ENCODE measurements around the gene MEGF11. TPM values are rescaled to one million over a fixed set of nuclear protein-coding genes. Genes with fewer than 3 reads are reported as not detected.

The MEGF11 gene
- total RNA-seq, 1 donor from 2014 or later = 0.60 TPM

DNA sequence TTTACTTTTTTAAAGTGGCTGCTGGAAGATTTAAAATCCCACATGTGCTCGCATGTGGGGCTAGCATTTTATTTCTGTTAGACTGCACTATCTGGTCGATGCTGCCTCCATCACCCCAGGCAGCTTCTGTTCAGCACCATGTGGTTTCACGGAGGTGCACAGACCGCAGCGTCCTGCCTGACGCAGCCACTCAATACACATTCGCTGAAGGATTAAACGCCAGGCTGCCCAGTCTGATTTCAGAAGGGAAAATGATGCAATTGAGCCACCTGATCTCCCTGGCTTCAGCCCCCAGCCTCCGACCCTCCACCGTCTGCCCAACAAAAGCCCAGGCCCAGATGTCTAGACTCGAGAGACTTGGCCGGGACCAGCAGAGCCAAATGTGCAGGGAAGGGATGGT lies 84.5 kb downstream of the MEGF11 start:
- Mint-ChIP-seq H3K27ac (no peak overlapping the region), H3K9me3 (ENCODE audit: low read depth) (no peaks in the 10 kb centered on the region), H3K36me3 (ENCODE audit: insufficient read depth) (no peaks in the 10 kb centered on the region), H3K27me3 (peaks cover 34% of the 10 kb centered on the region), H3K4me3 (ENCODE audit: low read depth) (no peak overlapping the region), H3K4me1 (ENCODE audit: low read depth) (peaks cover 3% of the 10 kb centered on the region)
- DNase-seq (ENCODE audit: low spot score, unreplicated experiment) = no peak
- TF ChIP-seq, protein P1, sequence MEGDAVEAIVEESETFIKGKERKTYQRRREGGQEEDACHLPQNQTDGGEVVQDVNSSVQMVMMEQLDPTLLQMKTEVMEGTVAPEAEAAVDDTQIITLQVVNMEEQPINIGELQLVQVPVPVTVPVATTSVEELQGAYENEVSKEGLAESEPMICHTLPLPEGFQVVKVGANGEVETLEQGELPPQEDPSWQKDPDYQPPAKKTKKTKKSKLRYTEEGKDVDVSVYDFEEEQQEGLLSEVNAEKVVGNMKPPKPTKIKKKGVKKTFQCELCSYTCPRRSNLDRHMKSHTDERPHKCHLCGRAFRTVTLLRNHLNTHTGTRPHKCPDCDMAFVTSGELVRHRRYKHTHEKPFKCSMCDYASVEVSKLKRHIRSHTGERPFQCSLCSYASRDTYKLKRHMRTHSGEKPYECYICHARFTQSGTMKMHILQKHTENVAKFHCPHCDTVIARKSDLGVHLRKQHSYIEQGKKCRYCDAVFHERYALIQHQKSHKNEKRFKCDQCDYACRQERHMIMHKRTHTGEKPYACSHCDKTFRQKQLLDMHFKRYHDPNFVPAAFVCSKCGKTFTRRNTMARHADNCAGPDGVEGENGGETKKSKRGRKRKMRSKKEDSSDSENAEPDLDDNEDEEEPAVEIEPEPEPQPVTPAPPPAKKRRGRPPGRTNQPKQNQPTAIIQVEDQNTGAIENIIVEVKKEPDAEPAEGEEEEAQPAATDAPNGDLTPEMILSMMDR (IDR thresholded peaks at IDR 0.05; ENCODE audit: unreplicated experiment) = no peak

DNA sequence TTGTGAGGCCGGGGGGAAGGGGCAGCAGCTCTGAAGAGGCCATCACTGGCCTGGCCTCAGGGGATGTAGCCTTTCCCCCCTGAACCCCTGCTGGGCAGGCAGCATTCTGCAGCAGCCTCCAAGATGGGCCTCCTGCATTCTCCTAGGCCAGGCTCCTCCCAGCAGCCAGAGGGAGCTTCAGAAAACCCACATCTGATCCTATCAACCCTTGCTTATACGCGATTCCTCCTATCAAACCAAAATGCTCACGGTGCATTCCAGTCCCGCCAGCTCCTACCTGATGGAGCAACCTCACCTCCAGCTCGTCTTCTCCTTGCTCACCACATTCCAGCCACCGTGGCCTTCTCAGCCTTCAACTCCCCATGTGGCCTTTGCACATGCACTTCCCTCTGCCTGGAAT lies 85.7 kb downstream of the MEGF11 start:
- TF ChIP-seq, protein P1 (IDR thresholded peaks at IDR 0.05; ENCODE audit: unreplicated experiment) = no peak
- H3K4me3 Mint-ChIP-seq (ENCODE audit: low read depth) = no peak overlapping the region
- no peaks in the 10 kb centered on the region for H3K36me3 Mint-ChIP-seq (ENCODE audit: insufficient read depth)
- DNase-seq (ENCODE audit: low spot score, unreplicated experiment) = no peak
- H3K4me1 Mint-ChIP-seq (ENCODE audit: low read depth) = peaks cover 3% of the 10 kb centered on the region
- no peak overlapping the region for H3K27ac Mint-ChIP-seq
- peaks cover 34% of the 10 kb centered on the region for H3K27me3 Mint-ChIP-seq
- H3K9me3 Mint-ChIP-seq (ENCODE audit: low read depth) = no peaks in the 10 kb centered on the region

DNA sequence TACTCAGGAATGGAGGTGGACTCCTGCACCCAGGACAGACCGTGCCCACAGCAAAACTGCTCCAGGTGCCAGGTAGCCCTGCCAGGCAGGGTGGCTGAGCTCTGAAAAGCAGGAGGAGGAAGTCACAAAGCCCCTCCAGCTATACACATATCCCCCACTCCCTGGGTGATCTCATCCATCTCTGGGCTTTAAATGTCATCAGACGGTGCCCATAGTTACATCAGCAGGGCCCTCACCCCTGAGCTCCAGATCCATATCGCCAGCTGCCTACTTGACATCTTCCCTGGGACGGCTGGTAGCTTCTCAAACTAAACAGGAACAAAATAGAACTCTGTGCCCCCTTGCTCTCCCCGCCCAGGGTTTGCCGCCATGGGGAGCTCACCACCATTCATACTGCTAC lies 87.7 kb downstream of the MEGF11 start:
- Mint-ChIP-seq H3K4me1 (ENCODE audit: low read depth) (no peaks in the 10 kb centered on the region), H3K4me3 (ENCODE audit: low read depth) (no peak overlapping the region), H3K36me3 (ENCODE audit: insufficient read depth) (no peaks in the 10 kb centered on the region), H3K27me3 (peaks cover 28% of the 10 kb centered on the region), H3K9me3 (ENCODE audit: low read depth) (no peaks in the 10 kb centered on the region), H3K27ac (no peak overlapping the region)
- TF ChIP-seq, protein P1 (IDR thresholded peaks at IDR 0.05; ENCODE audit: unreplicated experiment) = no peak
- no peak for DNase-seq (ENCODE audit: low spot score, unreplicated experiment)

DNA sequence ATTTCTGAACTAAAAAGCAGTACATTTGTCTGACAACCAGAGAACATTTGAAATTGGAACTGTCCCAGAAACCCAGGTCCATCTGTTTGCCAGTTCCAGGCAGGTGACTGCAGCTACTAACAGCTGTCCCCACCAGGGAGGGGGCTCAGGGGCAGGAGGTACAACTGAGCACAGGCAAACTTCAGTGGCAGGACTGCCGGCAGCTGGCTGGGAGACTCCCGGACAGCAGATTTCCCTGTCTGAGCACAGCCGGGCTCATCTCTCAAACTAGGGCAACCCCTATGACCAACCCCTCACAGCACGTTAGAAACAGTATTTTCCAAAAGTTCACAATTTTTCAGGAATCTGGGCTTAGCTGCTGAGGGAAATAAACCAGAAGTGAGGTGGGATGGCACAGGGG lies 88.8 kb downstream of the MEGF11 start:
- no peaks in the 10 kb centered on the region for H3K4me1 Mint-ChIP-seq (ENCODE audit: low read depth)
- no peak overlapping the region for H3K27ac Mint-ChIP-seq
- peaks cover 28% of the 10 kb centered on the region for H3K27me3 Mint-ChIP-seq

DNA sequence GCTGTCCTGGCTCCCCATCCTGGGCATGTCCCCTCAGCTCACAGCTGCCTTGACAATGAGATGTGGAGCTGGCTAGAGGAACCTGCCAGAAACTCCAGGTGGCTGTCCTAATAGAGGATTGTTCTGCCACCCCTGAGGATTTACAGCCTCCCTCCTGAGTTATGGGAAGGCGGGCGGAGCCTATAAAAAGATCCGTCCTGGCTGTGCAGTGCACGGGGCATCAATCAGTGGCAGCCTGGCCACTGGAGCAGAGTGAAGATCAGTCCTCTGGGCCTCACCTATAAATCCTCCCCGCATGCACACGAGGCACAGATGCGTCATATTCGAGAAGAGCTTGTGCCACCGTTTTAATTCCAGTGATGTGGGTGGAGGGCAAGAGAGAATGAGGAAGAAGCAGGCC lies 90.0 kb downstream of the MEGF11 start:
- Mint-ChIP-seq H3K27me3 (peaks cover 30% of the 10 kb centered on the region), H3K4me1 (ENCODE audit: low read depth) (no peaks in the 10 kb centered on the region), H3K36me3 (ENCODE audit: insufficient read depth) (no peaks in the 10 kb centered on the region), H3K4me3 (ENCODE audit: low read depth) (no peak overlapping the region), H3K27ac (no peak overlapping the region), H3K9me3 (ENCODE audit: low read depth) (no peaks in the 10 kb centered on the region)
- TF ChIP-seq, protein P1 (IDR thresholded peaks at IDR 0.05; ENCODE audit: unreplicated experiment) = no peak
- no peak for DNase-seq (ENCODE audit: low spot score, unreplicated experiment)

More for the DNA sequence above, 88.8 kb downstream of the MEGF11 start:
- Mint-ChIP-seq H3K9me3 (ENCODE audit: low read depth) (no peaks in the 10 kb centered on the region), H3K36me3 (ENCODE audit: insufficient read depth) (no peaks in the 10 kb centered on the region), H3K4me3 (ENCODE audit: low read depth) (no peak overlapping the region)
- no peak for DNase-seq (ENCODE audit: low spot score, unreplicated experiment)
- TF ChIP-seq, protein P1 (IDR thresholded peaks at IDR 0.05; ENCODE audit: unreplicated experiment) = no peak
